ENCODE measurements around the gene WDR73. TPM values are rescaled to one million over a fixed set of nuclear protein-coding genes. Genes with fewer than 3 reads are reported as not detected.

The WDR73 gene
- total RNA-seq, 4 donors from 2014 or later, result 16.7 to 22.8 (median 18.4) TPM

- Histone ChIP-seq H3K27ac (replicated peaks in 1 of 4) (no peak overlapping the region), H3K36me3 (peaks cover 13 to 74% (median 61%) of the 10 kb centered on the region in 4 donors), H3K4me3 (no peak overlapping the region), H3K9me3 (no peaks in the 10 kb centered on the region), H3K4me1 (no peaks in the 10 kb centered on the region), H3K27me3 (no peaks in the 10 kb centered on the region)
- no peak for DNase-seq (ENCODE audit: extremely low spot score)
- WGBS, result 88% methylated on average over 3 of the region's 3 CpGs
- intact Hi-C loops (cut with DNase I), result no loop called here
- TF ChIP-seq POLR2A (IDR thresholded peaks at IDR 0.05; ENCODE audit: low read depth) (no peak), EP300 (IDR thresholded peaks at IDR 0.05) (no peak), CTCF (IDR thresholded peaks at IDR 0.05) (no peak), POLR2AphosphoS5 (IDR thresholded peaks at IDR 0.05) (no peak)
Measured at GRCh38 chr15:84668221-84668982, 14.3 kb upstream of the WDR73 start.

GRCh38 chr15:84666373-84666772 is 12.3 kb upstream of the WDR73 start:
- H3K9me3 ChIP-seq, result no peaks in the 10 kb centered on the region
- TF ChIP-seq EP300 (IDR thresholded peaks at IDR 0.05) (no peak), CTCF (IDR thresholded peaks at IDR 0.05) (no peak), POLR2AphosphoS5 (IDR thresholded peaks at IDR 0.05) (no peak), POLR2A (IDR thresholded peaks at IDR 0.05; ENCODE audit: low read depth) (no peak)
- intact Hi-C loops (cut with DNase I), result no loop called here
- no peak overlapping the region for H3K4me3 ChIP-seq
- H3K36me3 ChIP-seq, result peaks cover 13 to 64% (median 58%) of the 10 kb centered on the region in 4 donors
- H3K27me3 ChIP-seq, result no peaks in the 10 kb centered on the region
- WGBS, result 66% methylated on average over 2 of the region's 2 CpGs
- DNase-seq (ENCODE audit: extremely low spot score), result no peak
- H3K4me1 ChIP-seq, result no peaks in the 10 kb centered on the region
- H3K27ac ChIP-seq (replicated peaks in 1 of 4), result no peak overlapping the region

- H3K36me3 ChIP-seq, result peaks cover 0 to 21% (median 15%) of the 10 kb centered on the region in 4 donors
- no peaks in the 10 kb centered on the region for H3K9me3 ChIP-seq
- no peak overlapping the region for H3K4me3 ChIP-seq
- TF ChIP-seq POLR2A (IDR thresholded peaks at IDR 0.05; ENCODE audit: low read depth) (no peak), EP300 (IDR thresholded peaks at IDR 0.05) (no peak), POLR2AphosphoS5 (IDR thresholded peaks at IDR 0.05) (no peak), CTCF (IDR thresholded peaks at IDR 0.05) (no peak)
- H3K4me1 ChIP-seq, result peaks cover 3 to 21% (median 16%) of the 10 kb centered on the region in 4 donors
- 95% methylated on average over 10 of the region's 10 CpGs for WGBS
- intact Hi-C loops (cut with DNase I), result no loop called here
- no peak for DNase-seq (ENCODE audit: extremely low spot score)
- H3K27ac ChIP-seq (replicated peaks in 1 of 4), result no peak overlapping the region
- no peaks in the 10 kb centered on the region for H3K27me3 ChIP-seq
Measured at GRCh38 chr15:84661001-84661400, 6.9 kb upstream of the WDR73 start.

DNA sequence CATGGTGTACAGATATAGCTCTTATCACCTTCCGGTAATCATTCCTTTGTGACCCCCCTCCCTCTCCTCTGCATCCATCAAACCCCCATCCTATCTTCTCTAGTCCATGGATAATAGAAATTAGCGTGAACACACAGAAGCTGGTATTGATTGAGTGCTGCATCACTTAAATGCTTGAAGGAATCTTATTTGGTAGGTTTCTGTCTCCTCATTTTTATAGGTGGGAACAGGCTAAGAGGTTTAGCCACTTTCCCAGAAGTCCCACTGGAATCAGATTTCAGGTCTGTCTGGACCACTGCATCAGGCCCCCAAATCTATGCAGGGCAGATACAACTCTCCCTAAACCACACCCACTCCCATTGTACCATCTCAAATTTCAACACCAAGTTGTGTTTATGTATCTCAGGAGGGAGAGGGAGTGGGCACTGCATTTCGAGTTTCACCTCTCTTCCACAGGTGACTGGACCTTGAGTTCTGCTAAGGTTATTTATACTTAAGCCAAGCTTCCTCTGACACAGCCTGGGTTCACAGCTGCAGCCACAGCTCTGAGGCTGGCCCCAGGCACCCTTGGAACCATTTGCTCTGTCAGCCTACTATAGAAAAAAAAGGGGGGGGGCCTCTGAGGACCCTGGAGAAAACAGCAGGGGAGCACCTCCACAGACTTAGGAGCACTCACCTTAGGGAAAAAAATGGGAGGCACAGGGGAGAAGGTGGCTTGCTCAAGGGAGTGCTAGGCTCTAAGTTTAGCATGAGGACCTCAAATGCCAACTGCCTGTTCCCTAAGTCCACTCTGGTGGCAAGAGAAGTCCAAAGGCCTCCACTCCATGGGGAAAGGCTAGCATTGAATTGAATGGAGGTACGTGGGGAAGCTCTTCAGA is 6.1 kb upstream of the WDR73 start:
- H3K4me1 ChIP-seq, result peaks cover 9 to 26% (median 20%) of the 10 kb centered on the region in 4 donors
- no peak for DNase-seq (ENCODE audit: extremely low spot score)
- H3K27ac ChIP-seq (replicated peaks in 1 of 4), result no peak overlapping the region
- WGBS, result 78% methylated on average over 4 of the region's 4 CpGs
- H3K36me3 ChIP-seq, result peaks cover 0 to 12% (median 6%) of the 10 kb centered on the region in 4 donors
- H3K27me3 ChIP-seq, result no peaks in the 10 kb centered on the region
- no peaks in the 10 kb centered on the region for H3K9me3 ChIP-seq
- intact Hi-C loops (cut with DNase I), result loop anchor here (2.0 to 5.0 kb wide), 3 partner anchors 57 to 87 kb away; partner anchors contain the start of genes SEC11A, ZNF592 and ZSCAN2
- no peak for TF ChIP-seq POLR2A (IDR thresholded peaks at IDR 0.05; ENCODE audit: low read depth)
- no peak for TF ChIP-seq EP300 (IDR thresholded peaks at IDR 0.05)
- TF ChIP-seq POLR2AphosphoS5 (IDR thresholded peaks at IDR 0.05), result no peak
- no peak for TF ChIP-seq CTCF (IDR thresholded peaks at IDR 0.05)
- H3K4me3 ChIP-seq, result no peak overlapping the region

Measured in esophagus muscularis mucosa (tissue), 4 donors.